Measurements from ENCODE around the gene GNG7. TPM values are rescaled to one million over a fixed set of nuclear protein-coding genes. Genes with fewer than 3 reads are reported as not detected.
"Not testable (repeated sequence)": the region's sequence is repeated elsewhere in the genome, so short reads cannot be mapped to it uniquely, and the experiment has no call there.

Gene GNG7
- total RNA-seq, 1 experiment from 2014 or later: 1.1 TPM

DNA sequence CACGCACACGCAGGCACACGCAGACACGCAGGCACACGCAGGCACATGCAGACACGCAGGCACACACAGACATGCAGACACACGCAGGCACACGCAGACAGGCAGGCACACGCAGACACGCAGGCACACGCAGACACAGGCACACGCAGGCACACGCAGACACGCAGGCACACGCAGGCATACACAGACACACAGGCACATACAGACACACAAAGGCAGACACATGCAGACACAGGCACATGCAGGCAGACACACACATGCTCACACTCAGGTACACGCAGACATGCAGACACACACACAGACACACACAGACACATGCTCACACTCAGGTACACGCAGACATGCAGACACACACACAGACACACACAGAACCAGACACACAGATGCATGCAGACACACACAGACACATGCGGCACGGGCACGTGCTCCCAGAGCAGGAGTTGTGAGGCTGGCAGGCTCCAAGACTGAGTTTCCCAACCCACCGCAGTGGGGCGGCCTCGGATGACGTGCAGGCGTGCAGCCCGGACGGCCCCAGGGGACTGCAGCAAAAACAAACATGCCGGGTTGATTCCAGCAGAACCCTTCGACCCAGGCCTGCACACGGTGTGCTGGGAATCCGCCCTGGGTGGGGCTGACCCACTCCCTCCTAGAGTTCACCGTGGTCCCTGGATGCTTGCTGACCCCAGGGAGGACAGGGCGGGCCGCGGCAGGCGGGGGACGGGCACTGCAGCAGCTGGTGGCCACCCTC is 126.6 kb downstream of the GNG7 start:
- no peak for DNase-seq (ENCODE audit: low spot score)

DNA sequence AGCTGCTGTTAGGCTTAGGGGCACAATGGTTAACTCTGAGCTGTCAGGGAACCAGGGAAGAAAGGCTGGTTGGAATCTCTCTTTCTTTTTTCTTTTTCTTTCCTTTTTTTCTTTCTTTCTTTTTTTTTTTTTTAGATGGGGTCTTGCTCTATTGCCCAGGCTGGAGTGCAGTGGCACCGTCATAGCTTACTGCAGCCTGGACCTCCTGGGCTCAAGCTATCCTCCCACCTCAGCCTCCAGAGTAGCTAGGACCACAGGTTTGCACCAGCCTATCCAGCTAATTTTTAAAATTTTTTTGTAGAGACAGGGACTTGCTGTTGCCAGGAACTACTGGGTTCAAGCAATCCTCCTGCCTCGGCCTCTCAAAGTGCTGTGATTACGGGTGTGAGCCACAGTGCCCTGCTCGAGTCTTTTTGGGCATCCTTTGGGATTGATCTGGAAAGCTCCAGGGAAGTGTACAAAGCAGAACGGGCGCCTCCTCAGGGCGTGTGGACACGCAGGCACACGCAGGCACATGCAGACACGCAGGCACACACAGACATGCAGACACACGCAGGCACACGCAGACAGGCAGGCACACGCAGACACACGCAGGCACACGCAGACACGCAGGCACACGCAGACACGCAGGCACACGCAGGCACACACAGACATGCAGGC is 127.4 kb downstream of the GNG7 start:
- DNase-seq (ENCODE audit: low spot score): no peak

DNA sequence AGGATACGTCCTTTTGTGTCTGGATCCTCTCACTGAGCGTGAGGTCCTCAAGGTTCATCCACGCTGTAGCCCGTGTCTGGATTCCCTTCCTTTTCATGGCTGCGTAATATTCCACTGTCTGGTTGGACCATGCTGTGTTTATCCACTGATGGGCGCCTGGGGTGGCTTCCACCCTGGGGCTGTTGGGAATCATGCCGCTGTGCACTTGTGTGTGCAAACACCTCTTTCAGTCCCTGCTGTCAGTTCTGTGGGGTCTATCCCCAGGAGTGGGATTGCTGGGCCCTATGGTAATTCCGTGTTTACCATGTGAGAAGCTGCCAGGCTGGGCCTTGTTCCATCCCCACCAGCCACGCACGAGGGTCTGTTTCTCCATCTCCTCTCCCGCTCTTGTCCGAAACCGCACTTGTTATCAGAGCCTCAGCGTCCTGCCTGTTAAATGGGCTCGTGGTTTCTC is 128.0 kb downstream of the GNG7 start:
- DNase-seq (ENCODE audit: low spot score): no peak

DNA sequence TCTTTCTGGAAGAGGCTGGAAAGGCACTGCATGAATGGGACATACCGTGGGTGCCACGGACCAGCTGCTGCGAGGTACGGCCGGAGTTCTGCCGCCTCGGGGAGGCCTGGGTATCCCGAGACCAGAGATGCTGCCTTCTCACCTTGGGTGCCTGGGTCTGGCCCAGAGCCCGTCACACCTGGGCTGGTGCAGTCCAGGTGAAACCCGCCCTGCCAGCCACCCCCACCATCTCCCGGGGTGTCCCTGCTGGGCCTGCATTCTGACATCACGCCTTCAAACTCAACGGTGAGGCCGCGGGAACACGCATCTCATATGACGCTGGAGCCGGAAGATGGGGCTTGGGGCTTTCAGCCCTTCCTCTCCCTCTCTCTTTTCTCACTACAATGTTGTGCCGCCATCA is 128.6 kb downstream of the GNG7 start:
- no peak for DNase-seq (ENCODE audit: low spot score)

DNA sequence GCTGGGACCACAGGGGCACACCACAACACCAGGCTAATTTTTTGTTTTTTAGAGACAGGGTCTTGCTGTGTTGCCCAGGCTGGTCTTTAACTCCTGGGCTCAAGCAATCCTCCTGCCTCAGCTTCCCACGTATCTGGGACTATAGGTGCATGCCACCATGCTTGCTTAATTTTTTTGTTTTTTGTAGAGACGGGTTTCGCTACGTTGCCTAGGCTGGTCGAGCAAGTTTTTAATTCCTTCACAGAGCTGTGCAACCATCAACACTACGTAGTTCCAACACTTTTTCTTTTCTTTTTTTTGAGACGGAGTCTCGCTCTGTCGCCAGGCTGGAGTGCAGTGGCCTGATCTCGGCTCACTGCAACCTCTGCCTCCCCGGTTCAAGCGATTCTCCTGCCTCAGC is 130.3 kb downstream of the GNG7 start:
- DNase-seq (ENCODE audit: low spot score): not testable (repeated sequence)

DNA sequence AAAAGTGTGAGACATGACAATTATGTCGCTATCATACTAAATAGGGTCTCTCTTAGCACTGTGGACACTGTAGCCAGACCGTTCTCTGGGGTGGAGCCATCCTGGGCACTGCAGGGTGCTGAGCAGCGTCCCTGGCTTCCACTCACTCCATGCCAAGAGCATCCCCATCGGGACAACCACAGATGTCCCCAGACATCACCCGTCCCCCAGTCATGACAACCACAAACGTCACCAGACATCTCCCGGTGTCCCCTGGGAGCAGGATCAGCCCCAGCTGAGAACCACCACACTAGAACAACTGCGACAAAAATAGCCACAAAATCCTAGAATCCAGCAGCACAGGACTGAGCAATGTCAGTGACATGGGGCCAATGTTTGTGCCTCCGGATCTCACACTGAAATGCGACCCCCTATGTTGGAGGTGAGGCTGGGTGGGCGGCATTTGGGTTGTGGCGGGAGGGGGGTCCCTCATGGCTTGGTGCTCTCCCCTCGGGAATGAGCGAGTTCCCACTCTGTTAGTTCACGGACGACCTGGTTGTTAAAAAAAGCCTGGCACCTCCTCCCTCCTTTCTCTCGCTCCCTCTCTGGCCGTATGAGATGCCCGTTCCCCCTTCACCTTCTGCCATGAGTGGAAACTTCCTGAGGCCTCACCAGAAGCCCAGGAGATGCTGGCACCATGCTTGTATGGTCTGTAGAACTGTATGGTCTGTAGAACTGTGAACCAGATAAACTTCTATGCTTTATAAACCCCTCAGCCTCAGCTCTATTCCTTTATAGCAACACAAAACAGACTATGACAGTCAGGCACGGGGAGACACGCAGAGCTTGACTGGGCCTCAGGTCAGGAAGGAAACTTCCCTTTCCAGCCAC is 132.7 kb downstream of the GNG7 start:
- no peak for DNase-seq (ENCODE audit: low spot score)

DNA sequence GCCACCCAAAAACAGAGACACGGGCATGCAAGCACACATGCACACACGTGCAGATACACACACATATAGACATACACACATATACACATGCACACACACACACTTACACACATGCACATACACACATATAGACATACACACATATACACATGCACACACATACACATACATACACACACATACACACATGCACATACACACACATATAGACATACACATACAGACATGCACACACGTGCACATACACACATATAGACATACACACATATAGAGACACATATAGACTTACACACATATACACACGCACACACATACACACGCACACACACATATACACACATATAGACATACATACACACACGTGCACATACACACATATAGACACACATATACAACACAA is 134.5 kb downstream of the GNG7 start:
- no peak for DNase-seq (ENCODE audit: low spot score)

DNA sequence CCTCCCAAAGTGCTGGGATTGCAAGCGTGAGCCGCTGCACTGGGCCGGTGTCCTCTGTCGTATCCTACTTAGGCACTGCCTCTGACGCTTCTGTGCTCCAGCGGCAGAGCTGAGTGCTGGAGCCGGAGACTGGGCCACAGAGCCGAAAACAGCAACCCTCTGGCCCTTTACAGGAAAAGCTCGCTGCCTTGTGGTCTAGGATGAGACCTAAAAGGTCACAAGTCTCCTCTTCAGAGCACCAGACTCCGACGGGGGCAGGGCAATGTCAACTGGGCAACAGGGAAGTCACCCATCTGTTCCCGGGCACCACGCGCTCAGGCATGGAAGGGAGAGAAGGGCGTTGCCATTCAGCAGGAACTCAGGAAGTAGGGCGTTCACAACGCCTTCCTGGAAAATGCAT is 134.9 kb downstream of the GNG7 start:
- DNase-seq (ENCODE audit: low spot score): no peak

DNA sequence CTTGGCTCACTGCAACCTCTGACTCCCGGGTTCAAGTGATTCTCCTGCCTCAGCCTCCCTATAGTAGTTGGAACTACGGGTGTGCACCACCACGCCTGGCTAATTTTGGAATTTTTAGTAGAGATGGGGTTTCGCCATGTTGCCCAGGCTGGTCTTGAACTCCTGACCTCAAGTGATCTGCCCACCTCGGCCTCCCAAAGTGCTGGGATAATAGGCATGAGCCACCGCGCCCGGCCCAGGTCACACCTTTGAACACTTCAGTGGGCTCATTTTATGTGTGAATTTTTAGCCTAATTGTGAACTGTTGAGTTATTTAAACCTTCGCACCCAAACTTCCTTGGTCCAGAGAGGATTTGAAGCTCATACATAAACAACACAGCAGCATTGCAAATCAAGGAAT is 138.9 kb downstream of the GNG7 start:
- not testable (repeated sequence) for DNase-seq (ENCODE audit: low spot score)

DNA sequence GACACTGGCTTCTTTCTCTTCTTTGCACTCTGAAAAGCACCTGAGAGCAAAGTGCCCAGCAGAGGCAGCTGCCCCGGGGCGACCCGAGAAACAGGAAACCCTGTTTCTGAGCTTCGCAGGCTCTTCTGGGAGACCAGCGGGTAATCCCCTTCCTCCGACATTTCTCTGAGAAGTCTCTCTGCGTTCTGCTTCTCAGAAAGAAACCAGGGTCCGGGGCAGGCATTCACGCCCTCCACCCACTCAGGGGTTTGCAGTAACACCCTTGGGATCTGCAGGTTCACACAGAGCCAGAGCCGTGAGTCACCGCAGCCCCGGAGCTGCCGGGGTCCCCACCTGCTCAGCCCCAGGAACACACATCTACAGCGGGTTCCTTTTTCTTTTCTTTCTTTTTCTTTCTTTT is 140.6 kb downstream of the GNG7 start:
- no peak for DNase-seq (ENCODE audit: low spot score)

DNA sequence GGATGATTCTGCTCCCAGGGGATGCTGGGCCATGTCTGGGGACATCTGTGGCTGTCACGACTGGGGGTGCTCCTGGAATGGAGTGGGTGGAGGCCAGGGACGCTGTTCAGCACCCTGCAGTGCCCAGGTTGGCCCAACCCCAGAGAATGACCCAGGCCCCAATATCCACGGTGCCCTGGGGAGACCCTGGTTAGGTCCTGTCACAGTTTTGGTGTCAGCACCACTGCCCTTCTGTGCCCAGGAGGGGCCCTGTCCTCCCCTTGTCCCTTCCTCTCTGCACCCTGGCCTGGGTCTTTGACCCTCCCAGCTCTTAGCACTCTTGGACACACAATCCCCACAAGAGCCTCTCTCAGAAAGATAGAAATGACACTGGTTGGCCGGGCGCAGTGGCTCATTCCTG is 141.3 kb downstream of the GNG7 start:
- DNase-seq (ENCODE audit: low spot score): no peak

DNA sequence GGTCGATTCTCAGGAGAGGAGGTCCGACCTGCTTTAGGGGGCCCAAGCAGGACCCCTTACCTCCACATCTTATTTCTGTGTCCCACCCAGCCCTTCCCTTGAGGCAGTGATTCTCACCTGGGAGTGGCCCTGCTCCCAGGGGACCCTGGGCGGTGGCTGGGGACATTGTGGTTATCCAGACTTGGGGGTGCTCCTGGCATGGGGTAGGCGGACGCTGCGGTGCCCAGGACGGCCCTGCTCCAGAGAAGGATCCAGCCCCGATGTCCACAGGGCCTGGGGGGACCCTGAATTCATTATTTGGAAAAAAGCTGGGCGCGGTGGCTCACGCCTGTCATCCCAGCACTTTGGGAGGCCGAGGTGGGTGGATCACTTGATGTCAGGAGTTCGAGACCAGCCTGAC is 142.1 kb downstream of the GNG7 start:
- DNase-seq (ENCODE audit: low spot score): no peak

DNA sequence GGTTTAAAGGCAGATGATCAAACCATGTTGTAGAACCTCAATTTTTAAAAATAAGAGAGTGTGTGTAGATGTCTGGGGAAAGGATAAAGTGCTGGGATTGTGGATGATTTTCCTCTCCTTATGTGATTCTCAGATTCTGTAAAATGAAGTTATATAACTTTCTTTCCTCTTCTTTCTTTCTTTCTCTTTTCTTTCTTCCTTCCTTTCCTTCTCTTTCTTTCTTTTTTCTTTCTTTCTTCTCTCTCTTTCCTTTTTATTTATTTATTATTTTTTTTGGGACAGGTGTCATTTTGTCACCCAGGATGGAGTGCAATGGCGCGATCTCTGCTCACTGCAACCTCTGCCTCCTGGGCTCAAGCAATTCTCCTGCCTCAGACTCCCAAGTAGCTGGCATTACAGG is 144.0 kb downstream of the GNG7 start:
- no peak for DNase-seq (ENCODE audit: low spot score)

DNA sequence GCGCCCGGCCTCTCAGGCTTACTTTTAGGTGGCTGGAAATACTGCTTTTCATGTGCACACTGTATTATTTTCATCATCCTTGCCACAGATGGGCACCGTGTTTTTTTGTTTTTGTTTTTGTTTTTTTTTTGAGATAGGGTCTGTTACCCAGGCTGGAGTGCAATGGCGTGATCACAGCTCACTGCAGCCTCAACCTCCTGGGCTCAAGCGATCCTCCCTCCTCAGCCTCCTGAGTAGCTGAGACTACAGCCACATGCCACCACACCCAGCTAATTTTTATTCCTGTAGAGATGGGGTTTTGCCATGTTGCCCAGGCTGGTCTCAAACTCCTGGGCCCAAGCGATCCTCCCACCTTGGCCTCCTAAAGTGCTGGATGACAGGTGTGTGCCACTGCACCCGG is 144.4 kb downstream of the GNG7 start:
- not testable (repeated sequence) for DNase-seq (ENCODE audit: low spot score)

DNA sequence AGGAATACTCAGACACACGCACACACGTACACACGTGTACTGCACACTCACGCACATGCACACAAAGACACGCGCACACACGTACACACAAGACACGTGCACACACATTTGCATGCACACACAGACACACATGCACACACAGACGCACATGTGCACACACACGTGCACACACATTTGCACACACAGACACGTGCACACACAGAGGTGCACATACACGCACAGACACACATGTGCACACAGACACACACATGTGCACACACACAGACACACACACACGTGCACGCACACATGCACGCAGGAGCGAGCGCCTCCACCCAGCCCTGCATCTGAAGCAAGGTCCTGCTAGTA is 145.4 kb downstream of the GNG7 start:
- DNase-seq (ENCODE audit: low spot score): no peak

DNA sequence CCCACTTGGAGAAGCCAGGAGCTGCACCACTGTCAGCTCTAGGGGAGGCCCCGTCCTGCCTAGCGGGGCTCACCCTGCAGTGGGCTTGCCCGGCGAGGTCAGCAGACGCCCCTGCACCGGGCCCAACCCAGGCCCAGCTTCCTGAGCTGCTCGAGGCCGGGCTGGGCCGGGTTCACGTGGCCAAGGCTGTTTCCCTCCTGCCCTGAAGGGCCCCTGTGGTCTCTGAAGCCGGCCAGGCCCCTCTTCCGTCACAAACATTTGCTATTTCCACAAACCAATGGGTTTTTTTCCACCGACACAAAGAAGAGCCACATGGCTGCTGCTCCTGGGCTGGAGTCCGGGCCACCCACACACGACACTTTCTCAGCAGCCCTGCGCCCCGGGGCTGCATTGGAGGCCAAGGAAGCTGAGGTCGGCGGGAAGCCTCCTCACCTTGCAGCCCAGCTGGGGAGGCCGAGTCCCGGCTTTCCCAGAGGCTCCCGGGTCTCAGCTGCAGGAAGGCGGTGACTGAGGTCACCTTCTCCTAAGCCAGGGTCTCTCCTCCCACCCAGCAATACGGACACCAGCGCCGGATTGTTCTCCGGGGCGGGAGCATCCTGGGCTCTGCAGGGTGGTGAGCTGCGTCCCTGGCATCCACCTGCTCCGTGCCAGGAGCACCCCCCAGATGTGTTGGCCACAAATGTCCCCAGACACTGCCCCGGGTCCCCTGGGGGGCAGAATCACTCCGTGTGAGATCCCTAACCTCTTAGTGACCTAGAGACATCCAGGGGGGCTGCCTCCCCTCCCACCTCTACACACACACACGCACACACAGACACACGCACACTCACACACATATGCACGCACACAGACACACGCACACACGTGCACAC is 146.0 kb downstream of the GNG7 start:
- DNase-seq (ENCODE audit: low spot score): no peak

DNA sequence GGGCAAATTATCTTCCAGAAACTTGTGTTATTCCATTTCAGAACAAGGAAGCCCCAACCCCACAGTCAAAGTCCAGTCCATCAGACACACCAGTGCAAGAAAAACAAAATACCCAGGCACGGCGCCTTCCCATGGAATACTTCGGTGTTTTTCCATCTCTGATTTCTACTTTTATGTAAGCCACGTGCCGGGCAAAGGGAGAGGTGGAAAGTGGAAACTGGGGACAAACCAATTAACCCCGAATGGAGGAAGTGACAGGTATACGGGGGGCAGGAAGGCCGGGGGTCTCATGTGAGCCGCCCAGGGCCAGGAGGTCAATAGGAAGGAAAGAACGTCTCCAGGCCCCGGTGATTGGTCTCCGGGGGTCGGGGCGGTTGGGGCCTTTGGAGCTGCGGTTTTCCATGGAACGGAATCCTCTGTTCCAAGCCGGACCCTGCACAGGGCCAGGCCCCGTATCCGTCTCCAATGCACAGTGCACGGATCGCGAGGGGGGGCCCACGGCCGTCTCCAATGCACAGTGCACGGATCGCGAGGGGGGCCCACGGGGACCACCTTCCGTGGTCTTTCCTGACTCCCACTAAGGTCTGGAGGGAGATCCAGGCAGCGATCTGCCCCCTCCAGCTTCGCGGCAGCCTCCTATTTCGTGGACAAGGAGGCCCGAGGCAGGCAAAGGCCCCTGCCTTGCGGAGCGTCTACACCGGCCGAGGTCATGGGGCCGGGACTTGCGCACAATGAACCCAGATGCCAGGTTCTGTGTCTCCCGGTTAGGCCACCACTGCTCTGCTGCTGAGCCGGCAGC is 146.9 kb downstream of the GNG7 start:
- no peak for DNase-seq (ENCODE audit: low spot score)

DNA sequence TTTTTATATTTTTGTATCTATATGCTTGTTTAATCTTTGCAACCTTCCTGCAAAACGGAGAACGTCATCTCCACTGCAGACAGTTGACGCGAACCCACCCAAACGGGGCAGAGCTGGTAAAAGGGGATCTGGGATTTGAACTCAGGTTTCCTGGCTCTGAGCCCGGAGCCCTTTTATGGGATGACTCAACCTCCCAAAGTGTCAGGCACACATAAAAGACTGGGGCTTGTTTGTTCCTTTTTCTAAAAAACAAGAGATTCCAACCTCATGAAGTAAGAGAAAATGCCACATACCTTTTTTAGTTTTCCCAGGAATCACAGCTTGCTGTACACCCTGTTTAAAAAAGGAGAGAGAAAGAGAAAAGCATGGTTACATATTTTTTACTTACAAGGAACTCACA is 147.6 kb downstream of the GNG7 start:
- peak; percentile 73 for DNase-seq (ENCODE audit: low spot score)

DNA sequence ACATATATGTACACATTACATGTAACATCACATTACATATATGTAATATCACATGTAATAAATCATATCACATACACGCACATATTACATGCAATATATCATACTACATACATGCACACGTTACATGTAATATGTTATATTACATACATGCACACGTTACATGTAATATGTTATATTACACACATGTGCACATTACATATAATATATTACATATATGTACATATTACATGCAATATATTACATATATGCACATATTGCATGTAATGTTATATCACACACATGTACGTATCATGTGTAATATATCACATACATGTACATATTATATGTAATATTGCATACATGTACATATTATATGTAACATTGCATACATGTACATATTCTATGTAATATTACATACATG is 149.0 kb downstream of the GNG7 start:
- DNase-seq (ENCODE audit: low spot score): no peak

DNA sequence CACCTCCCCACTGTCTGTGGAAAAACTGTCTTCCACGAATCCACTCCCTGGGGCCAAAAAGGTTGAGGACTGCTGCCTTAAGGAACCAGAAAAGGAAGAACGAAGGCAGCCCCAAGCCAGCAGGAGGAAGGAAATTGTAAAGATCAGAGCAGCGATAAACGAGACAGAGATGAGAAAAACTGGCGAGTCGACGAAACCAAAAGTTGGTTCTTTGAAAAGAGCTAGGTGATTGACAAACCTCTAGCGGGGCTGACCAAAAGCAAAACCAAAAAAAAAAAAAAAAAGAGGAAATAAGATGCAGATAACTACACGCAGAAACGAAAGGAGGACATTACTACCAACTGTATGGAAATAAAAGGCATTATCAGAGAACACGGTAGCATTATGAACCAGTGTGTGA is 149.6 kb downstream of the GNG7 start:
- DNase-seq (ENCODE audit: low spot score): peak; percentile 74

DNA sequence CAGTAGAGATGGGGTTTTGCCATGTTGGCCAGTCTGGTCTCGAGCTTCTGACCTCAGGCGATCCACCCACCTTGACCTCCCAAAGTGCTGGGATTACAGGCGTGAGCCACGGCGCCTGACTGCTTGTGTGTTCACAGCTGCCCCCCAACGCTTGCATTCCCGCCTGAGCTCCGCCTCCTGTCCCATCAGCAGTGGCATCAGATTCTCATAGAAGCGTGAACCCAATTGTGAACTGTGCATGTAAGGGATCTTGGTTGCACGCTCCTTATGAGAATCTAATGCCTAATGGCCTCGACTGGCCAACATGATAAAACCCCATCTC is 150.7 kb downstream of the GNG7 start:
- DNase-seq (ENCODE audit: low spot score): no peak

Measured in A172 (cell line).